Muscle of arm (tissue), 12 donors: ENCODE measurements around the gene CHTOP. TPM values are rescaled to one million over a fixed set of nuclear protein-coding genes. Genes with fewer than 3 reads are reported as not detected.
A peak's percentile ranks its signal among the peaks of the same experiment; 100 is the strongest.

ENCODE experiments used
- DNase-seq: peaks from one replicate; pipeline ENCODE4 v3.0.0-alpha.2; 2013
- polyA plus RNA-seq, 12 donors: library from polyadenylated mRNA; unstranded; fragments of 120-200 nt; gene quantifications; one replicate each; pipeline ENCODE4 v1.2.1, GENCODE V29; 2013; ENCODE audit not compliant: insufficient read length in 12 of 12

The CHTOP gene
- polyA plus RNA-seq, 12 donors: 80.0 to 120 (median 87.3) TPM; not detected in 1

- DNase-seq: no peak
Observed at GRCh38 chr1:153610811-153611301, 23.0 kb upstream of the CHTOP start.

- DNase-seq: no peak
Observed at GRCh38 chr1:153611356-153611755, 22.5 kb upstream of the CHTOP start.

GRCh38 chr1:153612111-153612754, 21.6 kb upstream of the CHTOP start:
- no peak for DNase-seq

GRCh38 chr1:153612755-153613331, 21.0 kb upstream of the CHTOP start, which contains the start of gene S100A16:
S100A16 (minus strand) TSS chr1:153613137; CDS start chr1:153608151, 4,986 bp downstream.
- peak; percentile 58 for DNase-seq

GRCh38 chr1:153613406-153613805, 20.5 kb upstream of the CHTOP start:
- no peak for DNase-seq

- no peak for DNase-seq
Observed at GRCh38 chr1:153614189-153614900, 19.5 kb upstream of the CHTOP start.

- no peak for DNase-seq
Observed at GRCh38 chr1:153614906-153615305, 19.0 kb upstream of the CHTOP start.

GRCh38 chr1:153615406-153615805, 18.5 kb upstream of the CHTOP start:
- no peak for DNase-seq

GRCh38 chr1:153616144-153616916, 17.5 kb upstream of the CHTOP start, which contains the start of gene S100A14:
S100A14 (minus strand) TSS chr1:153616325; CDS start chr1:153615858, 467 bp downstream.
- DNase-seq: no peak

- no peak for DNase-seq
Observed at GRCh38 chr1:153616917-153617311, 17.0 kb upstream of the CHTOP start.

GRCh38 chr1:153617663-153618062, 16.2 kb upstream of the CHTOP start:
- DNase-seq: no peak

- DNase-seq: no peak
Observed at GRCh38 chr1:153619171-153619570, 14.7 kb upstream of the CHTOP start.

GRCh38 chr1:153623101-153623500, 10.8 kb upstream of the CHTOP start:
- DNase-seq: no peak

GRCh38 chr1:153624965-153625611, 8.8 kb upstream of the CHTOP start:
- DNase-seq: no peak

- no peak for DNase-seq
Observed at GRCh38 chr1:153626477-153626903, 7.4 kb upstream of the CHTOP start.

GRCh38 chr1:153626904-153627714, 6.8 kb upstream of the CHTOP start, which contains the start of gene S100A13:
S100A13 (minus strand) TSS chr1:153627505; CDS start chr1:153626472, 1,033 bp downstream.
- peak; percentile 84 for DNase-seq

GRCh38 chr1:153627715-153628626, 5.9 kb upstream of the CHTOP start, which contains the start of gene S100A1:
S100A1 (plus strand) TSS chr1:153628434; CDS start chr1:153630522, 2,088 bp downstream.
- no peak for DNase-seq

- no peak for DNase-seq
Observed at GRCh38 chr1:153628638-153629342, 5.1 kb upstream of the CHTOP start.

GRCh38 chr1:153629343-153629665, 4.6 kb upstream of the CHTOP start:
- no peak for DNase-seq
